Gastroesophageal sphincter (tissue), 3 donors: Measurements from ENCODE around the gene TAF7L.

Experiments
- EP300 ChIP-seq: sonication (generic); formaldehyde crosslinking; IDR thresholded peaks from one replicate; pipeline ENCODE4 v1.6.1; 2017; ENCODE audit warnings: antibody characterized with exemption, mild to moderate bottlenecking
- POLR2A ChIP-seq, 2 donors: fragments of 450-650 bp; IDR thresholded peaks; one replicate each; pipeline ENCODE4 v1.6.1; 2017; ENCODE audit warnings: antibody characterized with exemption in 2 of 2, mild to moderate bottlenecking in 2 of 2, moderate library complexity in 1 of 2
- TF ChIP-seq, protein P1 (sequence below), 4 experiments: fragments of 200-600 bp in 2 of 4; fragments of 450-650 bp in 2 of 4; sonication (generic) in 1 of 4; IDR thresholded peaks; one replicate each; pipeline ENCODE4 v1.5.1; 2017 to 2019; ENCODE audit warnings: antibody characterized with exemption in 4 of 4, mild to moderate bottlenecking in 2 of 4, moderate library complexity in 2 of 4

DNA sequence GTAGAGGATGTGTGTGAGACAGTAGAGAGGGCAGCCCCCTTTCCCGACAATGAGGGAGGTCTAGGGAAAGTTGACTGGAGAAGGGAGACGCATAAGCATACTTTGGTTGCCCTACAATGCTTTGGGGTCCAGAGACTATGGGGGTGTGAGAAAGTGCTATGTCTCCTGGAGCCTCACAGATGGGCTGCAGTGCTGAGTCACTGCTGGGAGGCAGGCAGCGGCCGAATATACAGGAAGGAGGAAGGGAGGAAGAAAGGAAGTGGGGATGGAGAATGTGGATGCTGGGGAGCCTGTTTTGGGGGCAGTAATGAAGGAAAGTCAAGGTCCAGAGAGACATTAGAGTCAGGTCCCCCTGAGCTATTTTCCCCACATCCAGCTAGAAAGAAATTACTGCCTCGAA is 58.8 kb downstream of the TAF7L start:
- TF ChIP-seq, protein P1, sequence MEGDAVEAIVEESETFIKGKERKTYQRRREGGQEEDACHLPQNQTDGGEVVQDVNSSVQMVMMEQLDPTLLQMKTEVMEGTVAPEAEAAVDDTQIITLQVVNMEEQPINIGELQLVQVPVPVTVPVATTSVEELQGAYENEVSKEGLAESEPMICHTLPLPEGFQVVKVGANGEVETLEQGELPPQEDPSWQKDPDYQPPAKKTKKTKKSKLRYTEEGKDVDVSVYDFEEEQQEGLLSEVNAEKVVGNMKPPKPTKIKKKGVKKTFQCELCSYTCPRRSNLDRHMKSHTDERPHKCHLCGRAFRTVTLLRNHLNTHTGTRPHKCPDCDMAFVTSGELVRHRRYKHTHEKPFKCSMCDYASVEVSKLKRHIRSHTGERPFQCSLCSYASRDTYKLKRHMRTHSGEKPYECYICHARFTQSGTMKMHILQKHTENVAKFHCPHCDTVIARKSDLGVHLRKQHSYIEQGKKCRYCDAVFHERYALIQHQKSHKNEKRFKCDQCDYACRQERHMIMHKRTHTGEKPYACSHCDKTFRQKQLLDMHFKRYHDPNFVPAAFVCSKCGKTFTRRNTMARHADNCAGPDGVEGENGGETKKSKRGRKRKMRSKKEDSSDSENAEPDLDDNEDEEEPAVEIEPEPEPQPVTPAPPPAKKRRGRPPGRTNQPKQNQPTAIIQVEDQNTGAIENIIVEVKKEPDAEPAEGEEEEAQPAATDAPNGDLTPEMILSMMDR (IDR thresholded peaks at IDR 0.05): no peak
- TF ChIP-seq EP300 (no peak), POLR2A (IDR thresholded peaks at IDR 0.05) (no peak)
